Measurements from ENCODE around the gene OPN1LW.
"Not testable (repeated sequence)": the region's sequence is repeated elsewhere in the genome, so short reads cannot be mapped to it uniquely, and the experiment has no call there.

DNA sequence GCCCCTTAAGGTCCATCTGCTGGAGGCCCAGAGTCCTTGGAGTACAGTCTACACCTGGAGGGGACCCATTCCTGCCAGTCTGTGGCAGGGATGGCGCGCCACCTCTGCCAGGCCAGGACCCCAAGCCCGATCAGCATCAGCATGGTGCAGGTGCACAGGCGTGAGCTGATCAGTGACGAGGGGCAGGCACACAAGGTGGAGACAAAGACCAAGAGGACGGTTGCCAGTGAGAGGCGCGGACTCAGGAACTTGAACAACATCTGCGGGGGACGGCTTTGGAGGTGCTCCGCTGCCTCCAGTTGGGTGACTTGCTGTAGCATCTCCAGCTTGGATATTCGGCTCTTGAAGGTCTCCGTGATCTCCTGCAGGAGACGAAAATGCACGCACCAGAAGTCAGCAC, 52.4 kb downstream of the OPN1LW start:
- TF ChIP-seq, protein P1, sequence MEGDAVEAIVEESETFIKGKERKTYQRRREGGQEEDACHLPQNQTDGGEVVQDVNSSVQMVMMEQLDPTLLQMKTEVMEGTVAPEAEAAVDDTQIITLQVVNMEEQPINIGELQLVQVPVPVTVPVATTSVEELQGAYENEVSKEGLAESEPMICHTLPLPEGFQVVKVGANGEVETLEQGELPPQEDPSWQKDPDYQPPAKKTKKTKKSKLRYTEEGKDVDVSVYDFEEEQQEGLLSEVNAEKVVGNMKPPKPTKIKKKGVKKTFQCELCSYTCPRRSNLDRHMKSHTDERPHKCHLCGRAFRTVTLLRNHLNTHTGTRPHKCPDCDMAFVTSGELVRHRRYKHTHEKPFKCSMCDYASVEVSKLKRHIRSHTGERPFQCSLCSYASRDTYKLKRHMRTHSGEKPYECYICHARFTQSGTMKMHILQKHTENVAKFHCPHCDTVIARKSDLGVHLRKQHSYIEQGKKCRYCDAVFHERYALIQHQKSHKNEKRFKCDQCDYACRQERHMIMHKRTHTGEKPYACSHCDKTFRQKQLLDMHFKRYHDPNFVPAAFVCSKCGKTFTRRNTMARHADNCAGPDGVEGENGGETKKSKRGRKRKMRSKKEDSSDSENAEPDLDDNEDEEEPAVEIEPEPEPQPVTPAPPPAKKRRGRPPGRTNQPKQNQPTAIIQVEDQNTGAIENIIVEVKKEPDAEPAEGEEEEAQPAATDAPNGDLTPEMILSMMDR (conservative IDR thresholded peaks at IDR 0.05; ENCODE audit: low read depth, low read length), result not testable (repeated sequence)
- TF ChIP-seq EZH2 (IDR thresholded peaks at IDR 0.05; ENCODE audit: borderline replicate concordance, low read depth, low read length, poor library complexity, severe bottlenecking), result not testable (repeated sequence)
